ENCODE measurements around the gene ILF3. TPM values are rescaled to one million over a fixed set of nuclear protein-coding genes. Genes with fewer than 3 reads are reported as not detected.

ILF3 gene
- total and polyA plus RNA-seq, 10 of the 15 experiments (the other 5 are each of a cell fraction or from before 2014, with no cell fraction given), result 28.1 to 383 (median 176) TPM

- 84% methylated on average over 5 of the region's 5 CpGs for WGBS (ENCODE audit: insufficient coverage, insufficient replicate concordance, low lambda C conversion rate, missing lambda C conversion rate)
These were observed 38.6 kb downstream of the ILF3 start for GRCh38 chr19:10692673-10693264.

More at GRCh38 chr19:10692673-10693264, 38.6 kb downstream of the ILF3 start:
- H3K27ac ChIP-seq (ENCODE audit: control insufficient read depth, insufficient read depth), result no peak overlapping the region
- intact Hi-C loops (cut with micrococcal nuclease; ENCODE audit: unreplicated experiment) (no loop called here), in situ Hi-C loops (cut with MboI) (no loop called here)
- H3K4me3 ChIP-seq, result no peak overlapping the region
- no peak overlapping the region for H2AFZ ChIP-seq (ENCODE audit: control insufficient read depth, low read depth, low read length)
- no peak overlapping the region for H3K9ac ChIP-seq (ENCODE audit: control insufficient read depth, insufficient read depth, low read length)
- FAIRE-seq, result no peak
- no peaks in the 10 kb centered on the region; the same call in 1 of the 2 replicates for H4K20me1 ChIP-seq (ENCODE audit: control insufficient read depth, insufficient read depth)
- no peak for ATAC-seq
- H3K4me1 ChIP-seq (ENCODE audit: control insufficient read depth, insufficient read depth, low read length), result no peaks in the 10 kb centered on the region
- H3K27me3 ChIP-seq (replicated peaks in 1 of 2; ENCODE audit: control insufficient read depth in 2 of 2, insufficient read depth in 2 of 2, low read length in 1 of 2), result no peaks in the 10 kb centered on the region
- H3K4me2 ChIP-seq (ENCODE audit: control insufficient read depth, insufficient read depth), result no peak overlapping the region
- H3K9me3 ChIP-seq (replicated peaks; ENCODE audit: control insufficient read depth, insufficient read depth, low read length), result no peaks in the 10 kb centered on the region
- peaks cover 18 to 43% of the 10 kb centered on the region in 2 experiments; a peak in 3 of 4 replicates for H3K36me3 ChIP-seq (ENCODE audit: control insufficient read depth in 2 of 2, insufficient read depth in 2 of 2, low read length in 1 of 2)
- ChIA-PET SMC1A (ENCODE audit: uncharacterized antibody, unreplicated experiment) (interaction anchor here (0.6 to 1.0 kb wide), 2 partner anchors 26 to 34 kb away, joined by 3 to 4 read pairs; no protein-coding TSS in a partner anchor), CTCF (interaction anchor here (0.5 to 1.9 kb wide), 5 partner anchors 9 to 121 kb away, joined by 3 to 9 read pairs (median 5); partner anchors contain the start of gene DNM2), POLR2A (interaction anchor here (0.5 to 1.0 kb wide), 4 partner anchors 39 to 365 kb away, joined by 3 to 4 read pairs (median 3); no protein-coding TSS in a partner anchor), RAD21 (ENCODE audit: unreplicated experiment) (interaction anchor here (1.7 kb wide), 1 partner anchor 111 kb away, joined by 5 read pairs; no protein-coding TSS in a partner anchor)
- no peak for DNase-seq (ENCODE audit: low read depth, low spot score)
- no TSS peak for BruUV-seq (replicated peaks)
- TF ChIP-seq POLR2A (IDR thresholded peaks at IDR 0.05; ENCODE audit: low read depth, low read length) (peak; percentile 19; the same call in 1 of the 2 replicates), BCL3 (IDR thresholded peaks at IDR 0.05; ENCODE audit: borderline replicate concordance, insufficient read depth, low read depth, low read length, poor library complexity, severe bottlenecking) (peak; percentile 17), ATF3 (IDR thresholded peaks at IDR 0.05; ENCODE audit: borderline replicate concordance, extremely low read depth, low read depth, low read length) (no peak), RELB (IDR thresholded peaks at IDR 0.05; ENCODE audit: low read depth) (no peak), MTA3 (IDR thresholded peaks at IDR 0.05; ENCODE audit: borderline replicate concordance, low read length) (peak; percentile 30; the same call in 1 of the 2 replicates), TAF1 (IDR thresholded peaks at IDR 0.05; ENCODE audit: borderline replicate concordance, low read depth, low read length) (no peak)
- H3K79me2 ChIP-seq (ENCODE audit: control insufficient read depth, insufficient read depth, low read length), result no peaks in the 10 kb centered on the region
